Endothelial cell of umbilical vein (primary cell): Measurements from ENCODE around the gene NKX2-4. TPM values are rescaled to one million over a fixed set of nuclear protein-coding genes. Genes with fewer than 3 reads are reported as not detected.

ENCODE experiments used
- BruUV-seq: library from RNA; stranded (reverse); fragments of 400-500 nt; replicated peaks from 2 replicates; lab custom pipeline; 2021; lab: Mats Ljungman, UMichigan
- CTCF ChIA-PET: fragments of 300-600, 350-600 bp; sonication (Branson Sonifier 250); formaldehyde crosslinking; loops from one replicate; lab custom pipeline; 2021; ENCODE audit warnings: antibody characterized with exemption, inconsistent platforms; lab: Charles Lee
- POLR2A ChIA-PET: fragments of 300-600, 350-600 bp; sonication (Branson Sonifier 250); formaldehyde crosslinking; loops from one replicate; lab custom pipeline; 2021; ENCODE audit warnings: antibody characterized with exemption, inconsistent platforms; lab: Charles Lee
- DNase-seq: peaks from one replicate; pipeline ENCODE4 v3.0.0-alpha.2; 2011; ENCODE audit warnings: low read depth, low spot score
- FAIRE-seq: peaks from 2 replicates; lab custom pipeline; 2011; peaks lifted over from hg19 to GRCh38; lab: Jason Lieb, UNC
- H2AFZ ChIP-seq: 2 replicates; pipeline ENCODE4 v1.6.0; 2012; ENCODE audit warnings: low read depth, low read length, control low read depth, inconsistent platforms
- H3K27ac ChIP-seq: 2 replicates; pipeline ENCODE4 v1.5.1; 2011; ENCODE audit warnings: low read depth, mild to moderate bottlenecking, control low read depth, low read length, moderate library complexity; ENCODE audit not compliant: insufficient read depth
- H3K27me3 ChIP-seq, 2 experiments: 2 replicates each; pipeline versions ENCODE4 v1.6.0 to v1.6.1; 2011; ENCODE audit warnings: low read length in 2 of 2, mixed read lengths in 1 of 2; ENCODE audit not compliant: control insufficient read depth in 2 of 2, insufficient read depth in 2 of 2
- H3K36me3 ChIP-seq, 2 experiments: 2 replicates in 1 of 2; 3 replicates in 1 of 2; pipeline ENCODE4 v1.5.1; 2011; ENCODE audit warnings: low read length in 2 of 2, mild to moderate bottlenecking in 1 of 2, moderate library complexity in 1 of 2; ENCODE audit not compliant: control insufficient read depth in 2 of 2, insufficient read depth in 2 of 2; ENCODE audit errors: extremely low read depth in 1 of 2
- H3K4me1 ChIP-seq: 3 replicates; pipeline ENCODE4 v1.5.1; 2011; ENCODE audit warnings: mild to moderate bottlenecking, low read length; ENCODE audit not compliant: control insufficient read depth, insufficient read depth; ENCODE audit errors: extremely low read depth
- H3K4me2 ChIP-seq: 2 replicates; pipeline ENCODE4 v1.6.1; 2011; ENCODE audit warnings: low read length, control low read depth, mixed read lengths; ENCODE audit not compliant: insufficient read depth
- H3K4me3 ChIP-seq, 3 experiments: fragments of 200-600 bp in 1 of 3; sonication (generic), shearing (Covaris generic) in 1 of 3; replicated peaks in 1 of 3; 2 replicates each; pipeline ENCODE4 v1.5.1; 2011 to 2016; ENCODE audit warnings: control low read depth in 3 of 3, low read length in 3 of 3, mild to moderate bottlenecking in 2 of 3, inconsistent platforms in 1 of 3, low read depth in 1 of 3, moderate library complexity in 1 of 3; ENCODE audit not compliant: insufficient read depth in 1 of 3
- H3K79me2 ChIP-seq: 2 replicates; pipeline ENCODE4 v1.6.0; 2012; ENCODE audit warnings: low read length, inconsistent platforms; ENCODE audit not compliant: control insufficient read depth, insufficient read depth
- H3K9ac ChIP-seq: replicated peaks from 2 replicates; pipeline ENCODE3; 2011; ENCODE audit warnings: low read length, control low read depth; ENCODE audit not compliant: insufficient read depth; ENCODE audit errors: extremely low read depth
- H3K9me1 ChIP-seq: replicated peaks from 3 replicates; pipeline ENCODE4 v1.6.0; 2011; ENCODE audit warnings: mild to moderate bottlenecking, low read length; ENCODE audit not compliant: control insufficient read depth, insufficient read depth; ENCODE audit errors: extremely low read depth
- H3K9me3 ChIP-seq: replicated peaks from 2 replicates; pipeline ENCODE4 v1.5.1; 2012; ENCODE audit warnings: low read length, inconsistent platforms; ENCODE audit not compliant: control insufficient read depth, insufficient read depth
- H4K20me1 ChIP-seq: replicated peaks from 2 replicates; pipeline ENCODE3; 2011; ENCODE audit warnings: mild to moderate bottlenecking, low read length; ENCODE audit not compliant: control insufficient read depth, insufficient read depth; ENCODE audit errors: extremely low read depth
- CTCF ChIP-seq, 2 donors: IDR thresholded peaks; 1 replicate in 1 of 2; 2 replicates in 1 of 2; pipeline ENCODE4 v1.5.1; 2011; ENCODE audit warnings: low read length in 2 of 2, mild to moderate bottlenecking in 2 of 2, moderate library complexity in 2 of 2, control low read depth in 1 of 2, inconsistent platforms in 1 of 2, low read depth in 1 of 2; ENCODE audit not compliant: insufficient read depth in 1 of 2; ENCODE audit errors: extremely low read depth in 1 of 2
- EZH2 ChIP-seq: IDR thresholded peaks from 2 replicates; pipeline ENCODE4 v1.6.1; 2012; ENCODE audit warnings: borderline replicate concordance, low read depth, mild to moderate bottlenecking, moderate library complexity, low read length, inconsistent platforms; ENCODE audit not compliant: severe bottlenecking
- FOS ChIP-seq: IDR thresholded peaks from 2 replicates; pipeline ENCODE4 v1.6.1; 2011; ENCODE audit warnings: mild to moderate bottlenecking, low read length, moderate library complexity, borderline replicate concordance; ENCODE audit not compliant: insufficient read depth
- GATA2 ChIP-seq: IDR thresholded peaks from 2 replicates; pipeline ENCODE4 v1.7.0; 2011; ENCODE audit warnings: low read depth, mild to moderate bottlenecking, moderate library complexity, mixed read lengths, low read length; ENCODE audit not compliant: insufficient read length, insufficient read depth
- JUN ChIP-seq: IDR thresholded peaks from 2 replicates; pipeline ENCODE4 v1.6.1; 2011; ENCODE audit warnings: borderline replicate concordance, low read depth; ENCODE audit not compliant: insufficient read length, insufficient read depth
- MAX ChIP-seq: IDR thresholded peaks from 2 replicates; pipeline ENCODE4 v1.6.1; 2011; ENCODE audit not compliant: insufficient read depth, insufficient read length
- MYC ChIP-seq: IDR thresholded peaks from one replicate; pipeline ENCODE4 v1.6.1; 2011; ENCODE audit warnings: mild to moderate bottlenecking, low read depth, low read length
- POLR2A ChIP-seq: IDR thresholded peaks from 2 replicates; pipeline ENCODE4 v1.6.1; 2012; ENCODE audit warnings: low read depth, mild to moderate bottlenecking, control low read depth, low read length
- POLR2AphosphoS5 ChIP-seq: IDR thresholded peaks from 2 replicates; pipeline ENCODE4 v1.6.1; 2012; ENCODE audit warnings: low read depth, mild to moderate bottlenecking, control low read depth, low read length, moderate library complexity; ENCODE audit not compliant: insufficient read depth
- dilution Hi-C: fragments of 300-500 bp; cut with MboI; formaldehyde crosslinking; loops from one replicate; pipeline ENCODE4 v1.15.0; 2019; ENCODE audit warnings: low sequenced_read_pairs; ENCODE audit not compliant: extremely low pct_ligation_motif_present
- intact Hi-C: fragments of 100-400 bp; cut with micrococcal nuclease; formaldehyde crosslinking; loops from one replicate; pipeline ENCODE4 v1.10.0; 2022
- polyA plus RNA-seq, 4 experiments: library from polyadenylated mRNA; depleted of rRNA in 3 of 4; stranded (reverse) in 3 of 4; unstranded in 1 of 4; fragments of >200 nt; gene quantifications; 2 replicates each; pipeline versions ENCODE4 v1.2.1 to v1.2.3, GENCODE V29; 2011 to 2012; ENCODE audit warnings: missing spikeins in 1 of 4
- total RNA-seq: library from RNA; stranded (reverse); gene quantifications from 2 replicates; pipeline ENCODE4 v1.2.3, GENCODE V29; 2021

The NKX2-4 gene
- total and polyA plus RNA-seq, 2 donors (not counting 3 experiments of a cell fraction or from before 2014, with no cell fraction given), result not detected

GRCh38 chr20:21361266-21361665 lies 36.1 kb downstream of the NKX2-4 start:
- Histone ChIP-seq H3K27ac (peak overlapping the region; percentile 20), H3K4me1 (peaks cover 21% of the 10 kb centered on the region), H3K4me2 (peak overlapping the region; percentile 52), H4K20me1 (peaks cover 2% of the 10 kb centered on the region), H3K79me2 (peaks cover 4% of the 10 kb centered on the region), H3K36me3 (peaks cover 2 to 23% of the 10 kb centered on the region in 2 experiments), H3K9me1 (no peaks in the 10 kb centered on the region), H3K9ac (no peak overlapping the region), H3K27me3 (no peaks in the 10 kb centered on the region), H2AFZ (no peak overlapping the region), H3K4me3 (no peak overlapping the region), H3K9me3 (no peaks in the 10 kb centered on the region)
- peak; percentile 76 for DNase-seq
- FAIRE-seq, result peak; percentile 62
- BruUV-seq, result no TSS peak
- TF ChIP-seq POLR2AphosphoS5 (no peak), EZH2 (no peak), CTCF (IDR thresholded peaks at IDR 0.05; ENCODE audit: extremely low read depth in 1 of 2, insufficient read depth in 1 of 2, low read depth in 1 of 2, low read length in 2 of 2) (no peak), MYC (no peak), JUN (peak; percentile 8), FOS (no peak), MAX (no peak), GATA2 (peak; percentile 12), POLR2A (no peak)
- ChIA-PET CTCF (interaction anchor here (0.9 to 1.5 kb wide), 5 partner anchors 8 to 39 kb away, joined by 3 to 6 read pairs (median 3); no protein-coding TSS in a partner anchor), POLR2A (no interaction called here)
- dilution Hi-C loops, result no loop called here
- intact Hi-C loops, result no loop called here
